ENCODE data around the gene NR5A1.

DNA sequence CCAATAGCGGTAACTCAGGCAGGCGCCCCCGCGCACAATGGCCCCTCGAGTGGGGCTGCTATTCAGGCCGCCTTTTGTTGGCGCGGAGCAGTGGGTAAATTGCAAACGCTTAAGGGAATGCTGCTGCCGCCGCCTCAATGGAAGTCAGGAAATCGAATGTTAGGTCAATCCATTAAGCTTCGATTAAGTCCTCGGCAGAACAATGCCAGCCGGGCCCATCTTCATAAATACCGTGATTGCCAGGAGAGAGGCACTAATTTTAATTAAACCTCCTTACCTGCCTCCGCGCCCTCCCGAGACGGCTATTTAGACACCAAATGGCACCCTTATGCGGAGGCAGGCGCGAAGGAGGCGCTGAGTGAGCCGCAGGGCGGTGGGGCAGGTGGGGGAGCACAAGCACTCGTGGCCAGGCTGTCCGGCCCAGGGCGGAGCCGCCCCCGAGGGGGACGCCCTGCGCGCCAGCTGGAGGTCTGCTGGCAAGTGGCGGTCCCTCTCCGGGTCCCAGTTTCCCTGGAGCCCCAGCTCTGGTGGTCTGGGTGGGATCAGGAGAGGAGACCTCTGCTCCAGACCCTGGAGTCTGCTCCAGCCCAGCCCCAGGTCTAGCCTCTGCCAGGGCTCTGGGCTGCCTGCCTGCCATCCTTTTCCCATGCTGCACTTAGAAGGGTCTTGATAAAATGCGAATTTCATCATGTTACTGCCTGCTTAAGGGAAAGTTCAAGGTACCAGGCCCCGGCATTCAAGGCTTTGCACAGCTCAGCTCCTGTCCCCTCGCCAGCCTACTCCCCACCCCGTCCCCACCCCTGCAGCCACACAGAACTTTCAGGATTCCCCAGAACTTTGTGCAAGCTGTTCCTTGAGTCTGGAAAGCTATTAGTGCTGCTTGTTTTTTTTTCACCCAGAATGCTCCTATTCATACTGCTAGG lies 19.7 kb downstream of the NR5A1 start:
- TF ChIP-seq, protein P1, sequence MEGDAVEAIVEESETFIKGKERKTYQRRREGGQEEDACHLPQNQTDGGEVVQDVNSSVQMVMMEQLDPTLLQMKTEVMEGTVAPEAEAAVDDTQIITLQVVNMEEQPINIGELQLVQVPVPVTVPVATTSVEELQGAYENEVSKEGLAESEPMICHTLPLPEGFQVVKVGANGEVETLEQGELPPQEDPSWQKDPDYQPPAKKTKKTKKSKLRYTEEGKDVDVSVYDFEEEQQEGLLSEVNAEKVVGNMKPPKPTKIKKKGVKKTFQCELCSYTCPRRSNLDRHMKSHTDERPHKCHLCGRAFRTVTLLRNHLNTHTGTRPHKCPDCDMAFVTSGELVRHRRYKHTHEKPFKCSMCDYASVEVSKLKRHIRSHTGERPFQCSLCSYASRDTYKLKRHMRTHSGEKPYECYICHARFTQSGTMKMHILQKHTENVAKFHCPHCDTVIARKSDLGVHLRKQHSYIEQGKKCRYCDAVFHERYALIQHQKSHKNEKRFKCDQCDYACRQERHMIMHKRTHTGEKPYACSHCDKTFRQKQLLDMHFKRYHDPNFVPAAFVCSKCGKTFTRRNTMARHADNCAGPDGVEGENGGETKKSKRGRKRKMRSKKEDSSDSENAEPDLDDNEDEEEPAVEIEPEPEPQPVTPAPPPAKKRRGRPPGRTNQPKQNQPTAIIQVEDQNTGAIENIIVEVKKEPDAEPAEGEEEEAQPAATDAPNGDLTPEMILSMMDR (IDR thresholded peaks at IDR 0.05) = no peak
- TF ChIP-seq POLR2A (IDR thresholded peaks at IDR 0.05) = no peak
- TF ChIP-seq POLR2AphosphoS5 (IDR thresholded peaks at IDR 0.05; ENCODE audit: insufficient read depth in 1 of 2, low read depth in 1 of 2) = no peak

Data from vagina (tissue), 2 donors.